H4 (cell line): Measurements from ENCODE around the gene CDC42BPA. TPM values are rescaled to one million over a fixed set of nuclear protein-coding genes. Genes with fewer than 3 reads are reported as not detected.
A peak's percentile ranks its signal among the peaks of the same experiment; 100 is the strongest.

Source experiments
- DNase-seq: peaks from one replicate; pipeline ENCODE4 v3.0.0-alpha.2; 2015; ENCODE audit warnings: low spot score
- total RNA-seq: library from RNA; depleted of rRNA; stranded (reverse); fragments of >200 nt; shearing (Covaris generic); gene quantifications from 2 replicates; pipeline ENCODE4 v1.2.3, GENCODE V29; 2014; rRNA removed

CDC42BPA gene
- total RNA-seq, 1 experiment from 2014 or later, result 13.5 TPM

- DNase-seq, result no peak
Measured at GRCh38 chr1:226948480-226948879, 369.8 kb downstream of the CDC42BPA start.

GRCh38 chr1:226948051-226948450 lies 370.2 kb downstream of the CDC42BPA start:
- DNase-seq, result no peak

- no peak for DNase-seq
Measured at GRCh38 chr1:226946841-226947240, 371.5 kb downstream of the CDC42BPA start.

- DNase-seq, result no peak
Measured at GRCh38 chr1:226946285-226946684, 372.0 kb downstream of the CDC42BPA start.

GRCh38 chr1:226945858-226946245 lies 372.4 kb downstream of the CDC42BPA start:
- no peak for DNase-seq

GRCh38 chr1:226945106-226945857 lies 373.0 kb downstream of the CDC42BPA start:
- DNase-seq, result no peak

- DNase-seq, result no peak
Measured at GRCh38 chr1:226943927-226944326, 374.4 kb downstream of the CDC42BPA start.

- no peak for DNase-seq
Measured at GRCh38 chr1:226943156-226943555, 375.1 kb downstream of the CDC42BPA start.

- no peak for DNase-seq
Measured at GRCh38 chr1:226942392-226942791, 375.9 kb downstream of the CDC42BPA start.

GRCh38 chr1:226940806-226941067 lies 377.6 kb downstream of the CDC42BPA start:
- no peak for DNase-seq

GRCh38 chr1:226940029-226940805 lies 378.1 kb downstream of the CDC42BPA start, which contains the start of gene COQ8A:
COQ8A (plus strand) TSS chr1:226940294; CDS start chr1:226961386, 21,092 bp downstream.
- peak; percentile 99 for DNase-seq

Other genes with a start within 250 kb of the CDC42BPA start
- 6.0 and 6.3 TPM in 2 replicates for gene ZNF678, start 245.1 kb upstream of the CDC42BPA start, total RNA-seq